ENCODE measurements around the gene SAMD10.

- TF ChIP-seq GATA2 (IDR thresholded peaks at IDR 0.05; ENCODE audit: low read depth, low read length), result no peak
- TF ChIP-seq GATA3 (IDR thresholded peaks at IDR 0.05; ENCODE audit: low read depth, low read length), result no peak
These were observed 38.8 kb downstream of the SAMD10 start for GRCh38 chr20:63940472-63941266.

Measured in SH-SY5Y (cell line).